GM12801 (cell line): Measurements from ENCODE around the gene MCL1.

Experiments
- TF ChIP-seq, protein P1 (sequence below): IDR thresholded peaks from one replicate; pipeline ENCODE4 v1.5.1; 2011; ENCODE audit warnings: control low read depth; ENCODE audit not compliant: insufficient read length; ENCODE audit errors: extremely low read depth

Gene MCL1

DNA sequence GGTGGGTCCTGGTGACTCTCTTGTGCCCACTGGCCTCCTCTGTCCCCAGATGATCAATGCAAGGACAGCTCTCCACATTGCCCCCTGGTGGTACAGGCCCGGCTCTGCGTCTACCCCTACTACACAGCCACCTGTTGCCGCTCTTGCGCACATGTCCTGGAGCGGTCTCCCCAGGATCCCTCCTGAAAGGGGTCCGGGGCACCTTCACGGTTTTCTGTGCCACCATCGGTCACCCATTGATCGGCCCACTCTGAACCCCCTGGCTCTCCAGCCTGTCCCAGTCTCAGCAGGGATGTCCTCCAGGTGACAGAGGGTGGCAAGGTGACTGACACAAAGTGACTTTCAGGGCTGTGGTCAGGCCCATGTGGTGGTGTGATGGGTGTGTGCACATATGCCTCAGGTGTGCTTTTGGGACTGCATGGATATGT, 19.4 kb downstream of the MCL1 start:
- TF ChIP-seq, protein P1, sequence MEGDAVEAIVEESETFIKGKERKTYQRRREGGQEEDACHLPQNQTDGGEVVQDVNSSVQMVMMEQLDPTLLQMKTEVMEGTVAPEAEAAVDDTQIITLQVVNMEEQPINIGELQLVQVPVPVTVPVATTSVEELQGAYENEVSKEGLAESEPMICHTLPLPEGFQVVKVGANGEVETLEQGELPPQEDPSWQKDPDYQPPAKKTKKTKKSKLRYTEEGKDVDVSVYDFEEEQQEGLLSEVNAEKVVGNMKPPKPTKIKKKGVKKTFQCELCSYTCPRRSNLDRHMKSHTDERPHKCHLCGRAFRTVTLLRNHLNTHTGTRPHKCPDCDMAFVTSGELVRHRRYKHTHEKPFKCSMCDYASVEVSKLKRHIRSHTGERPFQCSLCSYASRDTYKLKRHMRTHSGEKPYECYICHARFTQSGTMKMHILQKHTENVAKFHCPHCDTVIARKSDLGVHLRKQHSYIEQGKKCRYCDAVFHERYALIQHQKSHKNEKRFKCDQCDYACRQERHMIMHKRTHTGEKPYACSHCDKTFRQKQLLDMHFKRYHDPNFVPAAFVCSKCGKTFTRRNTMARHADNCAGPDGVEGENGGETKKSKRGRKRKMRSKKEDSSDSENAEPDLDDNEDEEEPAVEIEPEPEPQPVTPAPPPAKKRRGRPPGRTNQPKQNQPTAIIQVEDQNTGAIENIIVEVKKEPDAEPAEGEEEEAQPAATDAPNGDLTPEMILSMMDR = no peak

DNA sequence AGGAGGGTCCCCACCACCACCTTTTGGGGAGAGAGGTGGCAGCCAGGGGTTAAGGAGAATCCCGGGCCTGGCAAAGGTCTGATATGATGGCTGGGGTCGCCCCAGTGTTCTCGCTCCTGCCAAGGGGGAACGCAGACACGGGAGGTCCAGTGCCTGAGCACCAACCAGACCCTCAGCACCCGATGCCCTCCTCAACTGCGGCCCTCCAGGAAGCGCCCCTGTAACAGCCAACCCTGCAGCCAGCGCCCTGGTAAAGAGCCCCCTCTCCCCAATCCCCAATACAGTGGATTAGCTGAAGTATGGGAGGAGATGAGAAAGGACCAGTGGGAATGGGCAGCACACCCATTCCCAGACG, 19.8 kb downstream of the MCL1 start:
- TF ChIP-seq, protein P1 = no peak

DNA sequence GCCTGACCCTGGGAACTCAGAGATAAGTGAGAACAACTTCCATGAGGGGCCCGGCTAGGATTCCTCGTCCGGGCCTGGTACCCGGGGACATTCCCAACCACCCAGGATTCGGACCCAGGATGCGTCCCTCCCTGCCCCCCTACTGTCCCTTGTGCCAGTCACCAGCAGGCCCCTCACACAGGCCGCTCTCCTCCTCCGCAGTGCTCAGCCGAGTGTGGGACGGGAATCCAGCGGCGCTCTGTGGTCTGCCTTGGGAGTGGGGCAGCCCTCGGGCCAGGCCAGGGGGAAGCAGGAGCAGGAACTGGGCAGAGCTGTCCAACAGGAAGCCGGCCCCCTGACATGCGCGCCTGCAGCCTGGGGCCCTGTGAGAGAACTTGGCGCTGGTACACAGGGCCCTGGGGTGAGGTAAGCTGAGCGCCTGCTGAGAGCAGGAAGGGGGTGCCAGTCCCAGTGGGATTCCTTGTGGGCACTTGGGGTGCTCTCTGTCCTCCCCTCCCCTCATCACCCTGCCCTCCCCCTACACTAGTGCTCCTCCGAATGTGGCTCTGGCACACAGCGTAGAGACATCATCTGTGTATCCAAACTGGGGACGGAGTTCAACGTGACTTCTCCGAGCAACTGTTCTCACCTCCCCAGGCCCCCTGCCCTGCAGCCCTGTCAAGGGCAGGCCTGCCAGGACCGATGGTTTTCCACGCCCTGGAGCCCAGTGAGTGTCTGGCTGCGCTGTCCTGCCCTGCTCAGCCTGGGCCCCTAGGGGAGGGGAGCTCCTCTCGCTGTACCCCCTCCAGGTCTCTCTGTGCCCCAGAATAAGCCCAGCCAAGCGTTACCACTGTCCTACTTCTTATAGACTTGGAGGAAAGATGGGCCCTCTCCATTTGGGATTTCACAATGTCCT, 20.4 kb downstream of the MCL1 start:
- TF ChIP-seq, protein P1 = no peak

DNA sequence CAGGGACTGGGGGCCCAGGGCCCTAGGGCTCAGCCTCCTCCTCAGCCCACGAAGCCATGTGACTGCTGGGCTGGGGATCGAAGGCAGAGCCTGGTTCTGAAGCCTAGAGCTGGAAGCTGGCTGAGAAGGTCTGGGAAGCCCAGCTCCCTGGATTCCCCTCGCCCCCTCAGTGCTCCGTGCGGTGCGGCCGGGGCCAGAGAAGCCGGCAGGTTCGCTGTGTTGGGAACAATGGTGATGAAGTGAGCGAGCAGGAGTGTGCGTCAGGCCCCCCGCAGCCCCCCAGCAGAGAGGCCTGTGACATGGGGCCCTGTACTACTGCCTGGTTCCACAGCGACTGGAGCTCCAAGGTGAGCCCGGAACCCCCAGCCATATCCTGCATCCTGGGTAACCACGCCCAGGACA, 21.1 kb downstream of the MCL1 start:
- TF ChIP-seq, protein P1 = no peak

DNA sequence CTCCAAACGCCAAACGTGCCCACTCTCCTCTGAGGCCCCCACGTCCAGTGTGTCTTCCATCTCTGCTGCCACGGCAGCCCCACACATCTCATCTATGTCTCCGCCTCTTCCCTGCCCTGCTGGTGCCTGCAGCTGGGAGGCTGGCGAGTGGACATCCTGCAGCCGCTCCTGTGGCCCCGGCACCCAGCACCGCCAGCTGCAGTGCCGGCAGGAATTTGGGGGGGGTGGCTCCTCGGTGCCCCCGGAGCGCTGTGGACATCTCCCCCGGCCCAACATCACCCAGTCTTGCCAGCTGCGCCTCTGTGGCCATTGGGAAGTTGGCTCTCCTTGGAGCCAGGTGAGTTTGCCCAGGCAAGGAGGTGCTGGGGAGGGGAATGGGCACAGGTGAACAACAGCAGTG, 21.6 kb downstream of the MCL1 start:
- TF ChIP-seq, protein P1 = no peak

DNA sequence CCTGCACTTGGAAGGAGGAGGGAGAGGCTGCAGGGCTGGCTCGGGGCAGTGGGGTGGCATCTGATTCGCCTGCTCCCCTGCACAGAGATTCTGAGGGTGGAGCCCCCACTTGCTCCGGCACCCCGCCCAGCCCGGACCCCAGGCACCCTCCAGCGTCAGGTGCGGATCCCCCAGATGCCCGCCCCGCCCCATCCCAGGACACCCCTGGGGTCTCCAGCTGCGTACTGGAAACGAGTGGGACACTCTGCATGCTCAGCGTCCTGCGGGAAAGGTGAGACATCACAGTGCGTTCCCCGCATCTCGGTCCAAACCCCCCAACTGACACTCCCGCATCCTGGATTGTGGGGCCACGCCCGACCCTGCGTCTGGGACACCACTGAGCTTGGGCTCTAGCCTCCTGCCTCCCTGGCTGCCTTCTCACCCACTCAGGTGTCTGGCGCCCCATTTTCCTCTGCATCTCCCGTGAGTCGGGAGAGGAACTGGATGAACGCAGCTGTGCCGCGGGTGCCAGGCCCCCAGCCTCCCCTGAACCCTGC, 22.3 kb downstream of the MCL1 start:
- TF ChIP-seq, protein P1 = no peak

DNA sequence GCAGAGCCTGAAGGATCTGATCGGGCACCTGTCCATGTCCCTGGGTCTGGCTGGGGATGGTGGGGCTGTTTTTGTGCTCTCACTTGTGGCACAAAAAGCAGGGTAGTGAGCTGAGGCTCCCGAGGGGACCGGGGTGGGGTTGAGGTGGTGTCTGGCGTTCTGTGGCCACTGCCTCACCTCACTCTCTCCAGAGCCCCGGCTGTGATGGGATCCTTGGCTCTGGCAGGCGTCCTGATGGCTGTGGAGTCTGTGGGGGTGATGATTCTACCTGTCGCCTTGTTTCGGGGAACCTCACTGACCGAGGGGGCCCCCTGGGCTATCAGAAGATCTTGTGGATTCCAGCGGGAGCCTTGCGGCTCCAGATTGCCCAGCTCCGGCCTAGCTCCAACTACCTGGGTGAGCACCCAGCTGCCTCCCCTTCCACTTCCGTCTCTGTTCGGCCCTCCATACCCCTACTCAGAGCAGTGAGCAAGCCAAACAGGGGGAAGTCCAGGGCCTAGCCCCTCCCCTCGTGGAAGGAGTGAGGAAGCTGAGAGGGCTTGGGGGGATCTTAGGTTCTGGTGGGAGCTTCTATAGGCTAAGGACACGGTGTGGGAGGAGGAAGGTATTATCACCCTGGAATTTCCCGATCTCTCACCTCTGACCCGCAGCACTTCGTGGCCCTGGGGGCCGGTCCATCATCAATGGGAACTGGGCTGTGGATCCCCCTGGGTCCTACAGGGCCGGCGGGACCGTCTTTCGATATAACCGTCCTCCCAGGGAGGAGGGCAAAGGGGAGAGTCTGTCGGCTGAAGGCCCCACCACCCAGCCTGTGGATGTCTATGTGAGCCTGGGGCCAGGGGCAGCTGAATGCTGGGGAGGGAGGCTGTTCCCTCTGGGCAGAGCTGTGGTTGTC, 23.2 kb downstream of the MCL1 start:
- TF ChIP-seq, protein P1 = no peak
